K562 (cell line): ENCODE results near the gene TFRC. TPM values are rescaled to one million over a fixed set of nuclear protein-coding genes. Genes with fewer than 3 reads are reported as not detected.

ENCODE experiments used
- ATAC-seq: fragments of 200-7000 bp; cut with Tn5 transposase; 3 replicates; pipeline ENCODE4 v1.9.1; 2020; ENCODE audit warnings: moderate library complexity
- BruUV-seq: library from RNA; stranded (reverse); fragments of 400-500 nt; replicated peaks from 2 replicates; lab custom pipeline; 2021; lab: Mats Ljungman, UMichigan
- CTCF ChIA-PET: fragments of 300-600 bp; formaldehyde crosslinking; extraction: SDS; loops from one replicate; lab custom pipeline; 2021; ENCODE audit warnings: low intra/inter-chr PET ratio; lab: Yijun Ruan, JAX
- POLR2A ChIA-PET: fragments of 300-600, 350-650 bp; sonication (Branson Sonifier 250); formaldehyde crosslinking; extraction: SDS; loops from one replicate; lab custom pipeline; 2021; ENCODE audit warnings: antibody characterized with exemption, inconsistent platforms; lab: Yijun Ruan, JAX
- DNase-seq, 4 experiments: peaks; one replicate each; pipeline versions ENCODE4 v3.0.0 to v3.0.0-alpha.2; 2011 to 2018; ENCODE audit warnings: low spot score in 3 of 4, mixed read lengths in 3 of 4; ENCODE audit errors: extremely low read depth in 1 of 4
- FAIRE-seq: peaks from 2 replicates; lab custom pipeline; 2011; peaks lifted over from hg19 to GRCh38; lab: Jason Lieb, UNC
- H2AFZ ChIP-seq: 2 replicates; pipeline ENCODE4 v1.6.0; 2011; ENCODE audit warnings: low read depth, low read length, control low read depth, inconsistent platforms
- H3K27ac ChIP-seq: fragments of 200-600 bp; 3 replicates; pipeline ENCODE4 v1.8.0; 2011; ENCODE audit warnings: low read depth, mild to moderate bottlenecking, control low read depth, inconsistent platforms, low read length, moderate library complexity, mixed read lengths; ENCODE audit errors: extremely low read depth
- H3K27me3 ChIP-seq, 2 experiments: fragments of 300-600 bp in 1 of 2; 2 replicates in 1 of 2; 3 replicates in 1 of 2; pipeline versions ENCODE4 v1.6.0 to v1.8.0; 2011; ENCODE audit warnings: inconsistent platforms in 2 of 2, low read length in 2 of 2, mild to moderate bottlenecking in 1 of 2, mixed read lengths in 1 of 2, moderate library complexity in 1 of 2; ENCODE audit not compliant: control insufficient read depth in 2 of 2, insufficient read depth in 2 of 2
- H3K36me3 ChIP-seq: fragments of 300-600 bp; 3 replicates; pipeline ENCODE4 v1.8.0; 2011; ENCODE audit warnings: mild to moderate bottlenecking, low read length, inconsistent platforms; ENCODE audit not compliant: control insufficient read depth, insufficient read depth
- H3K4me1 ChIP-seq, 2 experiments: fragments of 200-600 bp in 1 of 2; replicated peaks in 1 of 2; 2 replicates in 1 of 2; 3 replicates in 1 of 2; pipeline versions ENCODE4 v1.5.1 to v1.8.0; 2011; ENCODE audit warnings: inconsistent platforms in 2 of 2, low read length in 2 of 2, mild to moderate bottlenecking in 1 of 2, mixed read lengths in 1 of 2, moderate library complexity in 1 of 2; ENCODE audit not compliant: control insufficient read depth in 2 of 2, insufficient read depth in 2 of 2
- H3K4me2 ChIP-seq: 2 replicates; pipeline ENCODE4 v1.6.1; 2011; ENCODE audit warnings: low read length, control low read depth, inconsistent platforms, mixed read lengths; ENCODE audit not compliant: insufficient read depth
- H3K4me3 ChIP-seq: fragments of 200-600 bp; sonication (generic), shearing (Covaris generic); 2 replicates; pipeline ENCODE4 v1.5.1; 2016; ENCODE audit warnings: control low read depth, inconsistent platforms
- H3K79me2 ChIP-seq: fragments of 200-600 bp; 3 replicates; pipeline ENCODE4 v1.8.0; 2011; ENCODE audit warnings: low read length, inconsistent platforms; ENCODE audit not compliant: control insufficient read depth, insufficient read depth
- H3K9ac ChIP-seq, 2 experiments: 2 replicates each; pipeline versions ENCODE4 v1.6.0 to v1.6.1; 2011; ENCODE audit warnings: low read depth in 2 of 2, low read length in 2 of 2, control low read depth in 1 of 2, inconsistent platforms in 1 of 2, mild to moderate bottlenecking in 1 of 2, mixed read lengths in 1 of 2; ENCODE audit not compliant: insufficient read depth in 1 of 2
- H3K9me1 ChIP-seq: one replicate; pipeline ENCODE4 v1.6.0; 2011; ENCODE audit warnings: inconsistent platforms, mild to moderate bottlenecking, low read length, moderate library complexity; ENCODE audit not compliant: control insufficient read depth, insufficient read depth
- H3K9me3 ChIP-seq: replicated peaks from 2 replicates; pipeline ENCODE4 v1.5.1; 2011; ENCODE audit warnings: low read depth, low read length, inconsistent platforms; ENCODE audit not compliant: control insufficient read depth, insufficient read depth
- H4K20me1 ChIP-seq: replicated peaks from 2 replicates; pipeline ENCODE4 v1.6.1; 2011; ENCODE audit warnings: low read length, inconsistent platforms, mixed read lengths; ENCODE audit not compliant: control insufficient read depth, insufficient read depth
- FOXA3 ChIP-seq, 2 experiments: fragments of 450-650 bp in 1 of 2; sonication (generic) in 1 of 2; formaldehyde crosslinking; IDR thresholded peaks in 1 of 2; conservative IDR thresholded peaks in 1 of 2; 2 replicates each; pipeline versions ENCODE4 v1.4.0 to v1.8.0; 2020 to 2022; ENCODE audit warnings: mild to moderate bottlenecking in 2 of 2, missing genetic modification reagents in 1 of 2
- GTF2E2 ChIP-seq: fragments of 200-800 bp; sonication (Bioruptor generic); IDR thresholded peaks from 2 replicates; pipeline ENCODE4 v1.6.1; 2016; ENCODE audit warnings: missing genetic modification characterization, missing compliant biosample characterization
- HBP1 ChIP-seq: fragments of 450-650 bp; formaldehyde crosslinking; IDR thresholded peaks from 2 replicates; pipeline ENCODE4 v1.4.0; 2022; ENCODE audit warnings: missing genetic modification characterization
- MAFG ChIP-seq: fragments of 450-650 bp; conservative IDR thresholded peaks from 2 replicates; pipeline ENCODE4 v1.6.1; 2016; ENCODE audit warnings: missing genetic modification characterization, missing compliant biosample characterization
- MAFK ChIP-seq: IDR thresholded peaks from 2 replicates; pipeline ENCODE4 v1.6.1; 2011; ENCODE audit warnings: low read length, improper control_type of control experiment
- MITF ChIP-seq: IDR thresholded peaks from 2 replicates; pipeline ENCODE4 v1.6.1; 2014; ENCODE audit warnings: antibody characterized with exemption
- MYNN ChIP-seq, 2 experiments: sonication (generic); formaldehyde crosslinking in 1 of 2; IDR thresholded peaks; 2 replicates each; pipeline versions ENCODE4 v1.5.0 to v1.6.1; 2016 to 2020; ENCODE audit warnings: antibody characterized with exemption in 1 of 2, missing genetic modification reagents in 1 of 2
- NCOA1 ChIP-seq: fragments of 450-650 bp; IDR thresholded peaks from 2 replicates; pipeline ENCODE4 v1.6.1; 2016; ENCODE audit warnings: low read depth
- NCOR1 ChIP-seq: fragments of 450-650 bp; IDR thresholded peaks from 2 replicates; pipeline ENCODE4 v1.6.1; 2016; ENCODE audit warnings: mild to moderate bottlenecking, moderate library complexity
- PHB2 ChIP-seq: fragments of 450-650 bp; IDR thresholded peaks from 2 replicates; pipeline ENCODE4 v1.6.1; 2017; ENCODE audit warnings: low read depth
- PHF21A ChIP-seq: fragments of 450-650 bp; IDR thresholded peaks from 2 replicates; pipeline ENCODE4 v1.6.1; 2017; ENCODE audit warnings: low read depth, borderline replicate concordance
- PHF8 ChIP-seq: fragments of 200-600 bp; sonication (generic); IDR thresholded peaks from 2 replicates; pipeline ENCODE4 v1.6.1; 2012; ENCODE audit warnings: mixed run types, mild to moderate bottlenecking, inconsistent platforms, low read length, moderate library complexity, borderline replicate concordance
- RAD21 ChIP-seq, 2 experiments: fragments of 250-450 bp in 1 of 2; fragments of 450-650 bp in 1 of 2; sonication (Bioruptor Pico) in 1 of 2; formaldehyde crosslinking in 1 of 2; IDR thresholded peaks in 1 of 2; conservative IDR thresholded peaks in 1 of 2; 2 replicates each; pipeline versions ENCODE4 v1.4.0 to v1.8.0; 2020 to 2022; ENCODE audit warnings: mild to moderate bottlenecking in 2 of 2, moderate library complexity in 1 of 2
- RB1 ChIP-seq: fragments of 450-650 bp; IDR thresholded peaks from 2 replicates; pipeline ENCODE4 v1.6.1; 2017; ENCODE audit warnings: low read depth, mild to moderate bottlenecking
- RBFOX2 ChIP-seq: fragments of 200-400 bp; formaldehyde crosslinking; IDR thresholded peaks from 2 replicates; pipeline ENCODE4 v1.6.1; 2017; ENCODE audit warnings: low read depth, mild to moderate bottlenecking, low read length, moderate library complexity
- ZBTB1 ChIP-seq: sonication (generic); formaldehyde crosslinking; IDR thresholded peaks from 2 replicates; pipeline ENCODE4 v1.8.1; 2023; ENCODE audit warnings: missing genetic modification reagents, low read depth, mild to moderate bottlenecking, borderline replicate concordance
- ZNF224 ChIP-seq: sonication (generic); formaldehyde crosslinking; IDR thresholded peaks from 2 replicates; pipeline ENCODE4 v1.8.0; 2022; ENCODE audit warnings: mild to moderate bottlenecking, missing genetic modification reagents
- ZNF3 ChIP-seq: fragments of 250-450 bp; sonication (Bioruptor Pico); IDR thresholded peaks from 2 replicates; pipeline ENCODE4 v1.5.0; 2021; ENCODE audit warnings: mild to moderate bottlenecking, moderate library complexity
- ZNF324 ChIP-seq: fragments of 250-450 bp; sonication (Bioruptor Pico); IDR thresholded peaks from 2 replicates; pipeline ENCODE4 v1.4.0; 2020; ENCODE audit warnings: mild to moderate bottlenecking
- ZNF347 ChIP-seq: fragments of 450-650 bp; formaldehyde crosslinking; IDR thresholded peaks from 2 replicates; pipeline ENCODE4 v1.4.0; 2020; ENCODE audit warnings: low read depth, mild to moderate bottlenecking, moderate library complexity
- ZNF584 ChIP-seq: fragments of 200-800 bp; sonication (Bioruptor generic); IDR thresholded peaks from 2 replicates; pipeline ENCODE4 v1.6.1; 2016; ENCODE audit warnings: low read depth, mild to moderate bottlenecking, missing genetic modification characterization, missing compliant biosample characterization
- ZNF717 ChIP-seq: fragments of 250-450 bp; sonication (Bioruptor Pico); IDR thresholded peaks from 2 replicates; pipeline ENCODE4 v1.5.0; 2021
- WGBS: fragments of 100-300 bp; shearing (Covaris generic); methylation state at CpG from one replicate; pipeline ENCODE4 v1.1.6; 2016; ENCODE audit warnings: low coverage, mixed read lengths; ENCODE audit not compliant: insufficient coverage; ENCODE audit errors: missing lambda C conversion rate; 5-methylcytosine and 5-hydroxymethylcytosine counted together
- in situ Hi-C: fragments of 300-500 bp; cut with MboI; formaldehyde crosslinking; loops from 4 replicates; pipeline ENCODE4 v1.15.0; 2018; ENCODE audit warnings: inconsistent platforms, mixed read lengths
- intact Hi-C: fragments of 100-400 bp; cut with micrococcal nuclease; formaldehyde crosslinking; loops from 2 replicates; pipeline ENCODE4 v1.14.2; 2022
- polyA plus RNA-seq, 8 experiments: library from polyadenylated mRNA; depleted of rRNA in 4 of 8; stranded (reverse) in 5 of 8; unstranded in 3 of 8; fragments of >200 nt; fragmentation: Nextera tagmentation in 2 of 8; fragmentation: Illumina TruSeq in 1 of 8; extraction: Ambion mirVana in 2 of 8; extraction: Trizol in 1 of 8; gene quantifications; 2 replicates each; pipeline versions ENCODE4 v1.2.1 to v1.2.3, GENCODE V29; 2011 to 2014; ENCODE audit warnings: inconsistent platforms in 1 of 8, missing spikeins in 1 of 8
- total RNA-seq, 7 experiments: library from RNA; depleted of rRNA in 6 of 7; stranded (reverse); fragments of >200 nt in 6 of 7; fragmentation: Illumina TruSeq in 2 of 7; extraction: Trizol in 2 of 7; gene quantifications; 2 replicates each; pipeline versions ENCODE4 v1.2.1 to v1.2.3, GENCODE V29; 2011 to 2021; ENCODE audit warnings: low replicate concordance in 1 of 7

The TFRC gene
- total and polyA plus RNA-seq, 9 of the 15 experiments (the other 6 are each of a cell fraction or from before 2014, with no cell fraction given): 149 to 679 (median 332) TPM

GRCh38 chr3:196079682-196080081 is 2.2 kb downstream of the TFRC start (continued):
- TF ChIP-seq ZNF324 (CRISPR knock-in tag): no peak
- no peak for TF ChIP-seq PHF21A
- TF ChIP-seq ZNF717 (CRISPR knock-in tag): no peak
- no peak for TF ChIP-seq ZNF224 (CRISPR knock-in tag)
- no peak for TF ChIP-seq RB1
- no peak for TF ChIP-seq MITF
- TF ChIP-seq ZNF584 (CRISPR knock-in tag): no peak
- no peak for TF ChIP-seq FOXA3 (CRISPR knock-in tag; conservative IDR thresholded peaks at IDR 0.05 in 1 of 2, IDR thresholded peaks at IDR 0.05 in 1 of 2)
- TF ChIP-seq ZNF3 (CRISPR knock-in tag): no peak
- TF ChIP-seq GTF2E2 (tag): 0 out of 2 replicates have a peak, but pooled peaks have one; percentile 18
- no peak for TF ChIP-seq MAFK

GRCh38 chr3:196075013-196075412 is 6.9 kb downstream of the TFRC start:
- FAIRE-seq (no peak), DNase-seq (no peak), ATAC-seq (no peak)
- Histone ChIP-seq H3K36me3 (peaks cover 87% of the 10 kb centered on the region), H3K9me1 (no peaks in the 10 kb centered on the region), H3K27me3 (no peaks in the 10 kb centered on the region), H3K79me2 (peaks cover 99% of the 10 kb centered on the region), H3K9ac (no peak overlapping the region), H2AFZ (no peak overlapping the region), H4K20me1 (peaks cover 77% of the 10 kb centered on the region), H3K9me3 (no peaks in the 10 kb centered on the region), H3K4me2 (no peak overlapping the region), H3K4me3 (no peak overlapping the region), H3K27ac (no peak overlapping the region), H3K4me1 (peaks cover 7 to 9% of the 10 kb centered on the region in 2 experiments; a peak in 3 of 5 replicates)
- BruUV-seq: no TSS peak
- WGBS: 89% methylated on average over 6 of the region's 6 CpGs
- in situ Hi-C loops (loop anchor here (5.0 kb wide), 1 partner anchor 117 kb away; no protein-coding TSS in a partner anchor), intact Hi-C loops (no loop called here)
- ChIA-PET POLR2A (interaction anchor here (0.6 to 1.7 kb wide), 5 partner anchors 8 to 51 kb away, joined by 3 to 6 read pairs (median 6); no protein-coding TSS in a partner anchor), CTCF (interaction anchor here (0.6 kb wide), 1 partner anchor 488 kb away, joined by 3 read pairs; no protein-coding TSS in a partner anchor)
- TF ChIP-seq RAD21 (CRISPR knock-in tag; conservative IDR thresholded peaks at IDR 0.05 in 1 of 2, IDR thresholded peaks at IDR 0.05 in 1 of 2) (no peak), MAFG (tag) (0 out of 2 replicates have a peak, but pooled peaks have one; percentile 21), HBP1 (CRISPR knock-in tag) (no peak), RBFOX2 (peak; percentile 59), ZNF347 (CRISPR knock-in tag) (no peak), NCOR1 (no peak), MYNN (IDR thresholded peaks at IDR 0.05) (no peak), MYNN (CRISPR knock-in tag; IDR thresholded peaks at IDR 0.05) (no peak), PHB2 (no peak), PHF8 (no peak), NCOA1 (no peak), ZBTB1 (CRISPR knock-in tag) (no peak)
